Endothelial cell (in vitro differentiated cells): ENCODE measurements around the gene P3H2. TPM values are rescaled to one million over a fixed set of nuclear protein-coding genes. Genes with fewer than 3 reads are reported as not detected.

Source experiments
- DNase-seq: peaks from one replicate; pipeline ENCODE4 v3.0.0; 2021; ENCODE audit warnings: low spot score
- H3K27ac Mint-ChIP-seq: one replicate; pipeline ENCODE4 v1.8.0; 2021; ENCODE audit warnings: mixed read lengths, inconsistent platforms; ENCODE audit not compliant: unreplicated experiment
- H3K27me3 Mint-ChIP-seq: one replicate; pipeline ENCODE4 v1.8.0; 2021; ENCODE audit warnings: mild to moderate bottlenecking, moderate library complexity, mixed read lengths, inconsistent platforms; ENCODE audit not compliant: unreplicated experiment
- H3K36me3 Mint-ChIP-seq: one replicate; pipeline ENCODE4 v1.8.0; 2021; ENCODE audit warnings: mild to moderate bottlenecking, low read depth, mixed read lengths, inconsistent platforms; ENCODE audit not compliant: unreplicated experiment
- H3K4me1 Mint-ChIP-seq: one replicate; pipeline ENCODE4 v1.8.0; 2021; ENCODE audit warnings: mild to moderate bottlenecking, mixed read lengths, inconsistent platforms; ENCODE audit not compliant: unreplicated experiment
- H3K4me3 Mint-ChIP-seq: one replicate; pipeline ENCODE4 v1.8.0; 2021; ENCODE audit warnings: mild to moderate bottlenecking, mixed read lengths, inconsistent platforms; ENCODE audit not compliant: unreplicated experiment
- H3K9me3 Mint-ChIP-seq: one replicate; pipeline ENCODE4 v1.8.0; 2021; ENCODE audit warnings: mixed read lengths, inconsistent platforms; ENCODE audit not compliant: unreplicated experiment
- total RNA-seq: library from RNA; stranded (reverse); fragmentation: NEBNext Ultra II Directional; extraction: Animal tissue kit (Norgen Biotek cat#: 25700); gene quantifications from one replicate; pipeline ENCODE4 v1.2.1, GENCODE V29; 2021; ENCODE audit not compliant: unreplicated experiment
- TF ChIP-seq, protein P1 (sequence below): fragments of 200-600 bp; sonication (generic); IDR thresholded peaks from one replicate; pipeline ENCODE4 v1.5.0; 2021; ENCODE audit warnings: antibody characterized with exemption; ENCODE audit not compliant: unreplicated experiment

The P3H2 gene
- total RNA-seq, 1 donor from 2014 or later = 1.5 TPM

DNA sequence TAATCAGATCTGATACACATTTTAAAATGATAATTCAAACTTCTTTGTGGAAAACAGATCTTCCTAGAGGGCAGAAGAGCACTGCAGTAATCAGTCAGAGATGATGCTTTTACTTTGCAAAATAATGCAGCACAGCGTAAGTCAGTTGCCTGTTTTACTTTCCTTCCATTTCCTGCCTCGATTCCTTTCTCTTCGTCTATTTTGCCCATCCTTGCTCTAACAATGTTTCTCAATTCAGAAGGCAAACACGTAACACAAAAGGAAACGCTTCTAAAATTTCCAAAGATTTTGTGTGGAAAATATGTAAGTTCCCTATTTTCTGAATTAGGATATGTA, 119.9 kb downstream of the P3H2 start:
- H3K9me3 Mint-ChIP-seq = no peaks in the 10 kb centered on the region

DNA sequence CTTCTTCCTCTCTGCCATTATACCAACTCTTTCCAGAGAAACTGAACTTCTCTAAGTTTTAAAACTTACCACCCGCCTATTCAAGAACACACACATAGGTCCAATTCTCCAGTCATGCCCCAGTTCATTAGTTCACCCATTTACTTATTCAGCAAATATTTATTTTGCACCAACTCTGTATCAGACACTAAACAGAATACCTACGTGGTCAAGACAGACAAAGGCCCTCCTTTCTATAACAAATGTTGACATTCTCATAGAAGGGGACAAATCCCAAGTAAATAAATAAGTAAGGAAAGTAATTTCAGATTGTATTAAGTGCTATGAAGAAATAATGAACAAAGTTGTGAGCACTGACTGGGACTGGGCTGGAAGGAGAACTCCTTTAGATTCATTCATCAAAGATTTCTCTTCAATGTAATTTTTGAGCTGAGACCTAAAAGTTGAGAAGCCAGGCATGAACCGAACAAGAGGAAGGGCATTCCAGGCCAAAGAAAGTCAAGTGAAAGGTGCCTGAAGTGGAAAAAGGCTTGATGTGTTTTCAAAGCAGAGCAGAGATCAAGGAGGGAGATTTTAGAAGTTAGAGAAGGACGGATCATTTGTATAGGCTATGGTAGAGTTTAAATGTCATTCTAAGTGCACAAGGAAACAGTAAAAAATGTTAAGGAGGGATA, 120.4 kb downstream of the P3H2 start:
- Mint-ChIP-seq H3K4me1 (peaks cover 6% of the 10 kb centered on the region), H3K9me3 (no peaks in the 10 kb centered on the region), H3K27ac (no peak overlapping the region), H3K36me3 (no peaks in the 10 kb centered on the region), H3K4me3 (no peak overlapping the region), H3K27me3 (no peaks in the 10 kb centered on the region)
- DNase-seq = no peak
- TF ChIP-seq, protein P1, sequence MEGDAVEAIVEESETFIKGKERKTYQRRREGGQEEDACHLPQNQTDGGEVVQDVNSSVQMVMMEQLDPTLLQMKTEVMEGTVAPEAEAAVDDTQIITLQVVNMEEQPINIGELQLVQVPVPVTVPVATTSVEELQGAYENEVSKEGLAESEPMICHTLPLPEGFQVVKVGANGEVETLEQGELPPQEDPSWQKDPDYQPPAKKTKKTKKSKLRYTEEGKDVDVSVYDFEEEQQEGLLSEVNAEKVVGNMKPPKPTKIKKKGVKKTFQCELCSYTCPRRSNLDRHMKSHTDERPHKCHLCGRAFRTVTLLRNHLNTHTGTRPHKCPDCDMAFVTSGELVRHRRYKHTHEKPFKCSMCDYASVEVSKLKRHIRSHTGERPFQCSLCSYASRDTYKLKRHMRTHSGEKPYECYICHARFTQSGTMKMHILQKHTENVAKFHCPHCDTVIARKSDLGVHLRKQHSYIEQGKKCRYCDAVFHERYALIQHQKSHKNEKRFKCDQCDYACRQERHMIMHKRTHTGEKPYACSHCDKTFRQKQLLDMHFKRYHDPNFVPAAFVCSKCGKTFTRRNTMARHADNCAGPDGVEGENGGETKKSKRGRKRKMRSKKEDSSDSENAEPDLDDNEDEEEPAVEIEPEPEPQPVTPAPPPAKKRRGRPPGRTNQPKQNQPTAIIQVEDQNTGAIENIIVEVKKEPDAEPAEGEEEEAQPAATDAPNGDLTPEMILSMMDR = no peak

More for the DNA sequence above, 119.9 kb downstream of the P3H2 start:
- Mint-ChIP-seq H3K4me1 (peaks cover 6% of the 10 kb centered on the region), H3K27me3 (no peaks in the 10 kb centered on the region), H3K36me3 (no peaks in the 10 kb centered on the region), H3K4me3 (no peak overlapping the region), H3K27ac (no peak overlapping the region)
- DNase-seq = no peak
- TF ChIP-seq, protein P1 = no peak

DNA sequence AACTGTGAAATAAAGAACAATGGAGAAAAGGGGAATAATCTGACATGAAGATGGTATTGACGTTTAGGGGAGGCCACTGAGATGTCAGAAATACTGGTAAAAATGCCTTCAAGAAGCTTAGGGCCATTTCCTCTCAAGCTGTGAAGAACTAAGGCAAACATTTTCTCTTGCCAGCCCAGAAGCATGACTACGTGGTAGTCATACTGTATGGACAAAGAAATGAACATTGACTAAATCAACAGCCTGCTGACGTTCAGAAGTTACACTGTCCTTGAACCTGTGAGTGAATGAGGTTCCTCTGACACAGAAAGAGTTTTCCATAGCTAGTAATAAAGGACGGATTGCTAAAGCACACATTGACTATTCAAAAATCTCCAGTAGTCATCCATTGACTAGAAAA, 121.0 kb downstream of the P3H2 start:
- H3K4me3 Mint-ChIP-seq = no peak overlapping the region
- H3K27ac Mint-ChIP-seq = no peak overlapping the region
- TF ChIP-seq, protein P1 = no peak
- H3K4me1 Mint-ChIP-seq = peaks cover 6% of the 10 kb centered on the region
- DNase-seq = no peak
- no peaks in the 10 kb centered on the region for H3K36me3 Mint-ChIP-seq
- no peaks in the 10 kb centered on the region for H3K27me3 Mint-ChIP-seq
- no peaks in the 10 kb centered on the region for H3K9me3 Mint-ChIP-seq

DNA sequence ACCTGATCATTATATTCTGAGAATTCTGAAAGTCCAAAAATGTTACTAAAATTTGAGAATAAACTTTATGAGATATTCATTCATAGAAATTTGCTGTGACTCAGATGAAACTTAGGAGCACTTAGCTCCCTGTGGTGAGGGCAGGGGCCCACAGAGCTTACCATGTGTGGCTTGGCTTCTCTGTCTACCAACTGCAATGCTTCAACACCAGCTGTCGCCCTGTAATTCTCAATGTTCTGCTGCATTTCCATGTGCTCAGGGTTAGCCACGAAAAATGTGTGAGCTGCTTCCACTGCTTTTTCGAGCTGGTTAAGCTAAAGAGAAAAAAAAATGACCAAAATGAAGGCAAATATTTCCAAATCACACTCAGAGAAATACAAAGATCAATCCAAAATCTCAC, 125.6 kb downstream of the P3H2 start:
- no peaks in the 10 kb centered on the region for H3K9me3 Mint-ChIP-seq
- H3K27ac Mint-ChIP-seq = no peak overlapping the region
- no peaks in the 10 kb centered on the region for H3K4me1 Mint-ChIP-seq
- H3K4me3 Mint-ChIP-seq = no peak overlapping the region
- TF ChIP-seq, protein P1 = no peak
- no peaks in the 10 kb centered on the region for H3K27me3 Mint-ChIP-seq
- DNase-seq = no peak
- H3K36me3 Mint-ChIP-seq = no peaks in the 10 kb centered on the region

DNA sequence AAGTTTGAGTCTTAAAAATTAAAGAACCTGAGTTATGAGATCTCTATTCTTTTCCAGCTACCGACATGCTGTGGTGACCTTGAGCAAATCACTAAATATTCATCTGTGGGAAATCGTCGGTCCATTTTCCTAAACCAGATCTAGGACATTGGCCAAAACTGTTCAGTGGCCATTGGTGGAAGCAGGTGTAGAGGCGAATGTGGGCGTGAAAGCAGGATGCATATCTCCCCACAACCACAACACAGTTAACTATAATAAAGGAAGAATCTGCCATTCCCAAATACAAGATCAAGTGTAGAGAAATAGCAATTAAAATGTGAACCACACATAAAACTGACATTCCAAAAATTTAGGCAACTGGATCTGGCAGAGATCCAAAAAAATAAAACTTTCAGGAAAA, 129.9 kb downstream of the P3H2 start:
- no peaks in the 10 kb centered on the region for H3K4me1 Mint-ChIP-seq
- H3K36me3 Mint-ChIP-seq = no peaks in the 10 kb centered on the region
- H3K4me3 Mint-ChIP-seq = no peak overlapping the region
- H3K27me3 Mint-ChIP-seq = no peaks in the 10 kb centered on the region
- no peak overlapping the region for H3K27ac Mint-ChIP-seq
- TF ChIP-seq, protein P1 = no peak
- no peak for DNase-seq
- H3K9me3 Mint-ChIP-seq = no peaks in the 10 kb centered on the region
